SJCRH30 (cell line): ENCODE measurements around the gene SURF1. TPM values are rescaled to one million over a fixed set of nuclear protein-coding genes. Genes with fewer than 3 reads are reported as not detected.
"Not testable (repeated sequence)": the region's sequence is repeated elsewhere in the genome, so short reads cannot be mapped to it uniquely, and the experiment has no call there.

Experiments
- DNase-seq, 2 experiments: peaks; one replicate each; pipeline ENCODE4 v3.0.0-alpha.2; 2015 to 2020
- H3K27ac ChIP-seq: fragments of 250-450 bp; sonication (Bioruptor Pico); 2 replicates; pipeline ENCODE4 v1.5.1; 2020; ENCODE audit warnings: mild to moderate bottlenecking, moderate library complexity
- H3K27me3 ChIP-seq: fragments of 250-450 bp; sonication (Bioruptor Pico); 2 replicates; pipeline ENCODE4 v1.5.1; 2020; ENCODE audit warnings: mild to moderate bottlenecking, moderate library complexity
- H3K36me3 ChIP-seq: fragments of 250-450 bp; sonication (Bioruptor Pico); 2 replicates; pipeline ENCODE4 v1.5.1; 2020; ENCODE audit warnings: mild to moderate bottlenecking, moderate library complexity
- H3K4me1 ChIP-seq: fragments of 250-450 bp; sonication (Bioruptor Pico); 2 replicates; pipeline ENCODE4 v1.5.1; 2020; ENCODE audit warnings: mild to moderate bottlenecking, moderate library complexity
- H3K4me3 ChIP-seq: fragments of 250-450 bp; sonication (Bioruptor Pico); 2 replicates; pipeline ENCODE4 v1.5.1; 2020; ENCODE audit warnings: mild to moderate bottlenecking, moderate library complexity
- H3K9me3 ChIP-seq: fragments of 250-450 bp; sonication (Bioruptor Pico); replicated peaks from 2 replicates; pipeline ENCODE4 v1.5.1; 2020; ENCODE audit warnings: mild to moderate bottlenecking, moderate library complexity
- total RNA-seq: library from RNA; depleted of rRNA; stranded (reverse); fragments of >200 nt; shearing (Covaris generic); gene quantifications from 2 replicates; pipeline ENCODE4 v1.2.3, GENCODE V29; 2014; rRNA removed

SURF1 gene, protein sequence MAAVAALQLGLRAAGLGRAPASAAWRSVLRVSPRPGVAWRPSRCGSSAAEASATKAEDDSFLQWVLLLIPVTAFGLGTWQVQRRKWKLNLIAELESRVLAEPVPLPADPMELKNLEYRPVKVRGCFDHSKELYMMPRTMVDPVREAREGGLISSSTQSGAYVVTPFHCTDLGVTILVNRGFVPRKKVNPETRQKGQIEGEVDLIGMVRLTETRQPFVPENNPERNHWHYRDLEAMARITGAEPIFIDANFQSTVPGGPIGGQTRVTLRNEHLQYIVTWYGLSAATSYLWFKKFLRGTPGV
- total RNA-seq: 19.0 and 19.3 TPM in 2 replicates

DNA sequence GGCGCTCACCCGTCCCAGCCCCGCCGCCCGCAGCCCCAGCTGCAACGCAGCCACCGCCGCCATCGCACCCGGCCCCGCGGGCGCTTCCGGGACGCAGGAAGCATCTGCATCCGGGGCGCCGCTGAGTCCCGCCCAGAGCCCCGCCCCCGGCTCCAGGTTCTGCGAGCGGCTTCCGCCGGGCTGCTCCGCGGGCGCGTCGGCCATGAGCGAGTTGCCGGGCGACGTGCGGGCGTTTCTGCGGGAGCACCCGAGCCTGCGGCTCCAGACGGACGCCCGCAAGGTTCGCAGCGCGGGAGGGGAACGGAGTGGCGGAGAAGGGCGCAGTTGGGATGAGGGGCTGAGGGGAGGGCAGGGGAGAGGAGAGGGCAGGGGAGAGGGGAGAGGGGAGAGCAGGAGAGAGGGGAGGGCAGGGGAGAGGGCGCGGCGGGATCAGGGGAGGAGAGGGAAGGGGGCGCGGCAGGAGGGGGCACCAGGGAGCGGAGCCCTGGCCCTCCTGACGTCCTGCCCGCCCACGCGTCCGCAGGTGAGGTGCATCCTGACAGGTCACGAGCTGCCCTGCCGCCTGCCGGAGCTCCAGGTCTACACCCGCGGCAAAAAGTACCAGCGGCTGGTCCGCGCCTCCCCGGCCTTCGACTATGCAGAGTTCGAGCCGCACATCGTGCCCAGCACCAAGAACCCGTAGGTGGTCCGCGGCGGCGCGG lies at the start of gene SURF1, which contains the start of gene SURF2:
Gene SURF1, minus strand, starts transcription at position 97 of the 701 bp plus-strand sequence. Its CDS starts 34 bp downstream, at position 63.
Gene SURF2, plus strand, starts transcription at position 160 of the 701 bp plus-strand sequence. Its CDS starts 43 bp downstream, at position 203.
- H3K4me3 ChIP-seq: peak within 1 kb of the TSS; percentile 73
- H3K27ac ChIP-seq: peak within 1 kb of the TSS; percentile 31; the same call in 1 of the 2 replicates
- no peaks in the 10 kb centered on the region for H3K9me3 ChIP-seq
- no peaks in the 10 kb centered on the region for H3K27me3 ChIP-seq
- H3K4me1 ChIP-seq: peaks cover 23% of the 10 kb centered on the region
- peak; percentile 87 to 88 for DNase-seq
- peaks cover 26% of the 10 kb centered on the region for H3K36me3 ChIP-seq

DNA sequence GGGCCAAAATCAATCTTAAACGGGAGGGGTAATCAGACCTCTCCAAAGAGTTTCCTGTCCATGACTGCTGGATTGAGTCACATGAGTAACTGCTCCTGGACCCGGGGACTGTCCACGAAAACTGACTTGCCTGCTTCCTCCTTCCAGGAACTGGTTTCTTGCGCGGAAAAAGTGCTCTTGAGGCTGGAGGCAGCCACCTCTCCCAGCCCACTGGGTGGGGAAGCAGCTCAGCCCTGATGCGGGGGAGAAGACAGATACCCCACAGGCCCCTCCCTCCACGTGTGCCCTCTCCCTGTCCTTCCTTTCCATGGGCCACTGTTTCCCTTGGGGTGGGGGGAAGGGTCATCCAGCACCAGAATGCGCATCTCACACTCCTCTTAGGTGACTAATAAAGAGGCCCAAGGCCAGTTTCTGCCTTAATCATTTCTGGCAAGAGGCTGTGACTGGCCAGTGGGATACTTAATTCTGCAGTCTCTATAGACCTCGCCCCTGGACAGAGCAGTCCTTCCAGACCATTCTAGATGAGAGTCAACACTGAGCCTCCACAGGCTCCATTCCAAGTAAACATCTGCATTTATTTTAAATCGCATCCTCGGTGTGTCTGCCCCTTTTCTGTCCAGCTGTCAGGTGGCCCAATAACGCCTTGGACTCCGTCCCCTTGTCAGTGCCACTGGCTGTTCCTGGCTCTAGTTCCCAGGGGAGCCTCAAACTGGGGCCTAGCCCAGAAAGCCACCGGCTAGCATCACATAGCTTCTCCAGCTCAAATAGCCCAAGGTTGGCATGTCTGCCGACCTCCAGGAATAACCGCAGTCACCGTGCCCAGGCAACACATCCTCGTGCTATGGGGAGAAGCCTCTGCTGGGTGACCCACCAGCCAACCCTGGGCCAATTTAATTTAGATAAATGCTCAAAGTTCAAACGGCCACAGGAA lies 49.5 kb upstream of the SURF1 start:
- no peak overlapping the region for H3K27ac ChIP-seq
- no peaks in the 10 kb centered on the region for H3K4me1 ChIP-seq
- no peak for DNase-seq
- H3K36me3 ChIP-seq: peaks cover 34% of the 10 kb centered on the region
- no peaks in the 10 kb centered on the region for H3K27me3 ChIP-seq
- no peak overlapping the region for H3K4me3 ChIP-seq
- no peaks in the 10 kb centered on the region for H3K9me3 ChIP-seq

DNA sequence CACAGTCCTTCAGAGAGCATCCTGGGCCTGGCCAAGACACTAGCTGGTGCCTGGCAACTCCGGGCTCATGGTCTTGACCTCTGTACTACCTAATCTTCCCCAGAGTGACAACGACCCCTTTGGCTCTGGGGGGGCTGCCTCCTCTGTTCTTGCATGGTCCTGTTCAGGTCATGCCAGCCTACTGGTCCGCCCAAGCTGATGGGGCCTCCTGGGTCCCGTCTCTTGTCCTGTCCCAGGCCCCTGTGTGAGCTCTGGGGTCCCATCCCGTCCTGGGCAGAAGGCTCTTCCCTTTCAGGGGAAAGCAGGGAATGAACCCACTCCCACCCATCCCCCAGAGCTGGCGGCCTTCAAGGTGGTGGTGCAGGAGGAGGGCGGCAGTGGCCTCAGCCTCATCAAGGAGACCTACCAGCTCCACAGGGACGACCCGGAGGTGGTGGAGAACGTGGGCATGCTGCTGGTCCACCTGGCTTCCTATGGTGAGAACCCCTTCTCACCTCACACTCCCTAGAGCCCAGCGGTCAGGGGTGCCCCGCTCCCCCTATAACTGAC lies 48.2 kb upstream of the SURF1 start:
- DNase-seq: no peak
- H3K4me3 ChIP-seq: no peak overlapping the region
- H3K4me1 ChIP-seq: no peaks in the 10 kb centered on the region
- H3K27me3 ChIP-seq: no peaks in the 10 kb centered on the region
- H3K27ac ChIP-seq: no peak overlapping the region
- no peaks in the 10 kb centered on the region for H3K9me3 ChIP-seq
- peaks cover 21% of the 10 kb centered on the region for H3K36me3 ChIP-seq

DNA sequence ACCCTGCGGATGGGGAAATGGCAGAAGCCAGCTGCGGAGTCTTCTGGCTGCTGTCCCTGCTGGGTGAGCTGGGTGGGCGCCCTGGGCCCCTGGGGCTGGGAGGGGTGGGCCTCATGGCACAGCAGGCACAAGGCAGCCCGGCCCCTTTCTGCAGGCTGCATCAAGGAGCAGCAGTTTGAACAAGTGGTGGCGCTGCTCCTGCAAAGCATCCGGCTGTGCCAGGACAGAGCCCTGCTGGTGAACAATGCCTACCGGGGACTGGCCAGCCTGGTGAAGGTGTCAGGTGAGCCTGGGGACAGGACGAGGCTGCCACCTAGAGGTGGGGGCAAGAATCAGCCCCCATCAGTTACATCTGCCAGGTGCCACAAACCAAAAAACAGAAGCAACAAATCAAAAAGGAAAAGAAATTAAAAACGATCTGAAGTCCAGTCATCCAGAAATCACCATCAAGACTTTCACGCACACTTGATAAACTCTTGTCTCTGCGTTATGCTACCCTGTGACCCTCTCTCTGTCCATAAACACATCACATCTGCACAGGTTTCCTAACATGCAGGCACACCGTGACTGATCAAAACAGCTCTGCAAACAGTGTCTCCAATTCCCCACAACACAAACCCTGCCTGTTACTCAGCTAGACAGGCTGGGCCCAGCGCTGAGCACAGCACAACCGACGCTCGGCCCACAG lies 47.6 kb upstream of the SURF1 start:
- Histone ChIP-seq H3K27ac (no peak overlapping the region), H3K27me3 (no peaks in the 10 kb centered on the region), H3K9me3 (no peaks in the 10 kb centered on the region), H3K4me3 (no peak overlapping the region), H3K36me3 (peaks cover 16% of the 10 kb centered on the region), H3K4me1 (no peaks in the 10 kb centered on the region)
- DNase-seq: peak; percentile 53 to 66

DNA sequence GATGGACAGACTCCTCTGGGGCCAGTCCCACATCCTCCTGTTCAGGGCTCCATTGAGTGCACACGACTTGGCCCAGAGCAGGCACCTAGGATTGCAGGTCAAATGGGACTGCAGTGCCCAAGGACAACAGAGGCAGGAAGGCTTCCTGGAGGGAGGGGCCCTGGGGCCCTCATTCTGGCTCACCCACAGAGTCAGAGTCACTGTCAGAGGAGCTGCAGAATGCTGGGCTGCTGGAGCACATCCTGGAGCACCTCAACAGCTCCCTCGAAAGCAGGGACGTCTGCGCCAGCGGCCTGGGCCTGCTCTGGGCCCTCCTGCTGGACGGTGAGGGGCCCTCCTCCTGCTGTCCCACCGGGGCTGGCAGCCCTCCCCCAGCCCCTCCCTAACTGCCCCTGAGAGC lies 46.4 kb upstream of the SURF1 start:
- Histone ChIP-seq H3K9me3 (no peaks in the 10 kb centered on the region), H3K27ac (no peak overlapping the region), H3K27me3 (no peaks in the 10 kb centered on the region), H3K36me3 (peaks cover 11% of the 10 kb centered on the region), H3K4me3 (no peak overlapping the region), H3K4me1 (no peaks in the 10 kb centered on the region)
- DNase-seq: no peak

DNA sequence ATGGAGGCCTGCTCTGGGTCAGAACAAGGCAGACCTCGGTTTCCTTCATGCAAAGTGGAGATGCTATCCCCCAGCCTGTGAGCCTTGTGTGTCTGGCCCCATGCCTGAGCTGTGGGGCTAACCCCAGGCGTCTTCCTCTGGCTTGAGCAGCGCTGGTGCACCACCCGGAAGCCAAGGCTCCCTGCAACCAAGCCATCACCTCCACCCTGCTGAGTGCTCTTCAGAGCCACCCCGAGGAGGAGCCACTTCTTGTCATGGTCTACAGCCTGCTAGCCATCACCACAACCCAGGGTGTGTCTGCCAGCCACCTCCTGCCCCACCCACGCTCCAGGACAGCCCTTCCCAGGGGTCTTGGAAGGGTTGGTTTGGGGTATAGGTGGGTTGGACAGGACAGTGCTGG lies 45.3 kb upstream of the SURF1 start:
- Histone ChIP-seq H3K36me3 (peaks cover 9% of the 10 kb centered on the region), H3K9me3 (no peaks in the 10 kb centered on the region), H3K4me1 (no peaks in the 10 kb centered on the region)

DNA sequence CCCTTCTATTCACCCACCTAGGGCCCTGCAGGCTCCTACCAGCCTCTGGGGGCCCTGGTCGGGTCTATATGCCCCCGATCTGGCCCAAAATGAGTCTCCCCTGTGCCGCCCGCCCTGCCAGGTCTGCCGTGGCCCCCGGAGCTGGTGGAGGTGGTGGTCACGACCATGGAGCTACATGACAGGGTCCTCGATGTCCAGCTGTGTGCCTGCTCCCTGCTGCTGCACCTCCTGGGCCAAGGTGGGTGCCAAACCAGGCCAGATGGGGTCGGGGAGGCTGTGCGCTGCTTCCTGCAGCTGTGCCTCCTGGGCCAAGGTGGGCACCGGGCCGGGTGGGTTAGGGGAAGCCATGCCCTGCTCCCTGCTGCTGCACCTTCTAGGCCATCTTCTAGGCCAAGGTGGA lies 44.0 kb upstream of the SURF1 start:
- no peak overlapping the region for H3K4me3 ChIP-seq

More for the DNA sequence above, 45.3 kb upstream of the SURF1 start:
- Histone ChIP-seq H3K27me3 (no peaks in the 10 kb centered on the region), H3K27ac (no peak overlapping the region), H3K4me3 (no peak overlapping the region)
- no peak for DNase-seq

DNA sequence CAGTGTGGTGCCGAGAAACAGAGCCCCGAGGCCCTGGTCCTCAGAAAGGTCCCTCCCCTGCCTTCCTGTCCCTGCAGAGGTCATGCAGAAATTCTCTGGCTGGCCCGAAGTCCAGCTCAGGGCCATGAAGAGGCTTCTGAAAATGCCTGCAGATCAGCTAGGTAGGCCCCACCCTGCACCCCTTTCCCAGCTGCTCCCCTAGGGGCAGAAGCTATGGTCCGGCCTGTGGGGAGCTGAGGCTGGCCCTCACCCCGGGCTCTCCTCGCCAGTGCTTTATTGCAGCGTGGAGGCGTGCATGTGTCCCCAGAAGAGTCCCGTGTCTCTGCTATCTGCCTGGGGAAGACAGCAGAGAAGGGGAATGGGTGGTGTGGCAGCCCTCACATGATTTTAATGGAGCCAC lies 41.6 kb upstream of the SURF1 start:
- DNase-seq: no peak

More for the DNA sequence above, 44.0 kb upstream of the SURF1 start:
- Histone ChIP-seq H3K27ac (no peak overlapping the region), H3K4me1 (no peaks in the 10 kb centered on the region), H3K27me3 (no peaks in the 10 kb centered on the region; the same call in 1 of the 2 replicates), H3K9me3 (no peaks in the 10 kb centered on the region), H3K36me3 (peaks cover 3% of the 10 kb centered on the region)
- no peak for DNase-seq

DNA sequence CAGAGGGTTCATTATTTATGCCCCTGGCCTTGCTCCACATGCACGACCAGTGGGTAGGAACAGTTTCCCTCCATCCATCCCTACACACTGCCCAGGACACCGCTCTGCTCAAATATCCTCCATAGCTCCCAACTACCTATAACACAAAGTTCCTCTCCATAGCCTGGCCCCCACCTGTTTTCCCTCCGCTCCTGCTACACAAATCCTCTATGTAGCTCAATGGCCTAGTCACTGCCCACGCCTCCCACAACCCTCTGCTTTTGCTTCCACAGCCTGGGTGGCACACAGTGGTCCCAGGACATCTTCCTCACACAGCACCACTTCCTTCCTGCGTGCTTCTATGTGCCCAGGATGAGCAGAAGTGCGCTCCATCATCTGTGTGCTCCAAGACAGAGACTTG lies 41.1 kb upstream of the SURF1 start:
- no peak overlapping the region for H3K4me3 ChIP-seq

More for the DNA sequence above, 41.6 kb upstream of the SURF1 start:
- H3K27ac ChIP-seq: no peak overlapping the region
- H3K36me3 ChIP-seq: no peaks in the 10 kb centered on the region
- H3K9me3 ChIP-seq: no peaks in the 10 kb centered on the region
- no peak overlapping the region for H3K4me3 ChIP-seq
- peaks cover 9% of the 10 kb centered on the region; the same call in 1 of the 2 replicates for H3K27me3 ChIP-seq
- no peaks in the 10 kb centered on the region for H3K4me1 ChIP-seq

DNA sequence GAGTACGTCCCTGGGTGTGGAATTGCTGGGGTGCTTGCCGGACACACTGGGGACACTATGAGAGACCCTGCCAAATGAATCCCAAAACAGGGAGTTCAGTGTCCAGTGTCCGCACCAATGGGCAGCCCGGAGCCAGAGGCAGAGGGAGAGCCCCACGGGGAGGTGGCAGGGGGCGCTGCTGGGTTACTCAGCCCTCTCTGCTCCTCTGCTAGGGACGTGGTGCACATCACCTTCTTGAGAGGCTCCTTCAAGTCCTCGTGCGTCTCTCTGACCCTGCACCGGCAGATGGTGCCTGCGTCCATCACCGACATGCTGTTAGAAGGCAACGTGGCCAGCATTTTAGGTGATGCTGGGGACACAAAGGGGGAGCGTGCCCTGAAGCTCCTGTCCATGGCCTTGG lies 40.7 kb upstream of the SURF1 start:
- H3K9me3 ChIP-seq: no peaks in the 10 kb centered on the region
- no peak overlapping the region for H3K27ac ChIP-seq
- DNase-seq: peak; percentile 38 to 52
- no peak overlapping the region for H3K4me3 ChIP-seq
- H3K27me3 ChIP-seq: peaks cover 9% of the 10 kb centered on the region; the same call in 1 of the 2 replicates
- no peaks in the 10 kb centered on the region for H3K4me1 ChIP-seq
- H3K36me3 ChIP-seq: no peaks in the 10 kb centered on the region

More for the DNA sequence above, 41.1 kb upstream of the SURF1 start:
- Histone ChIP-seq H3K4me1 (no peaks in the 10 kb centered on the region), H3K9me3 (no peaks in the 10 kb centered on the region), H3K27me3 (peaks cover 9% of the 10 kb centered on the region; the same call in 1 of the 2 replicates), H3K36me3 (no peaks in the 10 kb centered on the region), H3K27ac (no peak overlapping the region)
- no peak for DNase-seq

DNA sequence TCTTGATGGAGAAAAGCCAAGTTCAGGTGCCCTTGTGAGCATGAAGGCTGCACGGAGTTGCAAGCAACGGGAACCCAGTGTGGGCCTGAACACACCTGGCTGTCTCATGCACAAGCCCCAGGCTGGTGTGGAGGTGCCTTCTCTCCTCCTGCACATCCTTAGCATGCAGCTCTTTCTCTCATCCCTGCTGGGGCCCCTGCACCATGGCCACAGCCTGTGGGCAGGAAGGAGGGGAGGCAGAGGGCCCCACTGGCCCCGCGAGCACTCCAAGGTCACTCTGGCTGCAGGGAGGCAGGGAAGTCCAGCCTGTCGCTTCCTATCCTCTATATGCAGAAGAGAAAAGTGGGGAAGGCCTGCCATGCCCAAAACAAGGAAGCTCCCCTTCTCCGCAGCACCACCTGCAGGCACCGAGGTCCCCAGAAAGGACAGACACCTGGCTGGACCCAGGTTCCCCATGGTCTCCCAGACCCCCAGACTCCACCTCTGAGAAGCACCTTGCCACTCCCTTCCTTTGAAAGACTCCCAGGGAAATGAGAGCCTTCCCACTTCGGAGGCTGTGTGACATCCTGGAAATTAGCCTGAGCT lies 38.5 kb upstream of the SURF1 start:
- Histone ChIP-seq H3K4me3 (no peak overlapping the region), H3K27ac (no peak overlapping the region), H3K9me3 (no peaks in the 10 kb centered on the region), H3K36me3 (no peaks in the 10 kb centered on the region), H3K4me1 (no peaks in the 10 kb centered on the region), H3K27me3 (peaks cover 9% of the 10 kb centered on the region; the same call in 1 of the 2 replicates)
- no peak for DNase-seq

DNA sequence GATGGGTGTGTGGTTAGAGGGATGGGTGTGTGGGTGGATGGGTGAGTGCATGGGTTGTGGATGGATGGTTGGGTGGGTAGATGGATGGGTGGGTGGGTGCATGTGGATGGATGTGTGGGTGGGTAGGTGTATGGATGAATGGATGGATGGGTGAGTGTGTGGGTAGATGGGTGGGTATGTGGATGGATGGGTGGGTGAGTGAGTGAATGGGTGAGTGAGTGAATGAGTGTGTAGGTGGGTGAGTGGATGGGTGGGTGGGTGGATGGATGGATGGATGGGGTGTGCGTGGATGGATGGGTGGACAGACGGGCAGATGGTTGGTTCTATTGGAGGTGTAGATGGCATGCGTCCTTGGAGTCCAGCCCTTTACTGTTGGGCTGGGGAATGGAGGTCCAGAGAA lies 37.1 kb upstream of the SURF1 start:
- peaks cover 9% of the 10 kb centered on the region; the same call in 1 of the 2 replicates for H3K27me3 ChIP-seq
- DNase-seq: no peak
- H3K9me3 ChIP-seq: no peaks in the 10 kb centered on the region
- H3K36me3 ChIP-seq: no peaks in the 10 kb centered on the region
- H3K27ac ChIP-seq: no peak overlapping the region
- H3K4me3 ChIP-seq: no peak overlapping the region
- H3K4me1 ChIP-seq: no peaks in the 10 kb centered on the region

DNA sequence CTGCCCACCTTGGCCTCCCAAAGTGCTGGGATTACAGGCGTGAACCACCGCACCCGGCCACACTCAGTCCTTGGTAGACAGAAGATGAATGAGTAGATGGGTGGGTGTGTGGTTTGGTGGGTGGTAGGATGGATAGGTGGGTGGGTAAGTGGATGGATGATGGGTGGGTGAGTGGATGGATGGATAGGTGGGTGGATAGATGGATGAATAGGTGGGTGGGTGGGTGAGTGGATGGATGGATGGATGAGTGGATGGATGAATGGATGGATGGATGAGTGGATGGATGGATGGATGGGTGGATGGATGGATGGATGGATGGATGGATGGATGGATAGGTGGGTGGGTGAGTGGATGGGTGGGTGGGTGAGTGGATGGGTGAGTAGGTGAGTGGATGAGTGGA lies 36.0 kb upstream of the SURF1 start:
- not testable (repeated sequence) for H3K4me1 ChIP-seq, H3K36me3 ChIP-seq, H3K27me3 ChIP-seq, DNase-seq, H3K4me3 ChIP-seq, H3K9me3 ChIP-seq, H3K27ac ChIP-seq
